ENCODE results near the gene PHF23.

The PHF23 gene

DNA sequence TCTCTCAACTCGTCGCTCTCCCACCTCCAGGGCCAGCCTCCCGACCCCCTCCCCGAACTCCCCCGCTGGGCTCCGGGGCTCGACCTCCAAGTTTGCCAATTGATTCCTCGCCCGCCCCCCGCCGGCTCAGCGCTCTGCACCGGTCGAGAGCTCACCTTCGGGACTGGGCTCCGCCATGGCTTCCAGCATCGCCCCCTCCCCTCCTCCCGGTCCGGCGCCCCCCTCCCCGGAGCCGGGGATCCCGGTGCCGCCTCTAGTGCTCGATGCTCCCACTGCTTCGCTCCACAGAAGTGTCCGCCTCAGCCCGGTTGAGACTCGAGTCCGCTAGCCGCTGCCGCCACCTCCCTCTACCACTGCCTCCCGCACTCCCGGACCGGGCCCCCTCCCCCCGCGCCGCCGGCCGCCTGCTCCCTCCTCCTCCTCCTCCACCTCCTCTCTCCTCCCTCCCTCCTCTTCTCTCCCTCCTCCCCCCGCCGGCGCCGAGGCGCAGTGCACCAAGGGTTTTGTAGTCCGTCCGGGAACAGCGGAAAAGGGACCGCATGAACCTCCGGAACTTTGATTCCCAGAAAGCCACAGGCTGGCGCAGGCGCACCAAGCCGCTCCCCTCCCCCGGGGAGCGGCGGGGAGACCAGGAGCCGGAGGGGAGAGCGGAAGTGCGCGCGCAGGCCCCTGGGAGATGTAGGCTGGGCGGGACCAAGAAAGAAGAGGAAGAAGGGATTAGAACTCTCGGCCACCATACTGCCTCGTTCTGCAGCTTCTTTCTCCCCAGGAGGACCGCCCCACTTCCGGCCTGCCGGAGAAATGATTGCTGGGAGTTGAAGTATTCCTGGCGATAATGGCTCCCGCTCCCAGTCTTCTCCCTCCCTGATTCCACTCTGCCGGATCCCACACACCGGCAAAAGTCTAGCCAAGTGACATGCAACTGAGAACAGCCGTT is at the start of gene PHF23:
TSS of gene PHF23 (minus strand) at position 367 of the 937 bp plus-strand sequence. CDS start at position 189, 178 bp downstream.
- Histone ChIP-seq H3K4me2 (ENCODE audit: insufficient read depth, low read length) (peak within 1 kb of the TSS; percentile 99), H3K27ac (ENCODE audit: low read length) (peak within 1 kb of the TSS; percentile 92), H4K20me1 (ENCODE audit: insufficient read depth, low read length) (peaks cover 25% of the 10 kb centered on the region), H3K4me3 (ENCODE audit: low read depth in 1 of 2, low read length in 2 of 2) (peak within 1 kb of the TSS; percentile 73 to 87), H3K4me1 (ENCODE audit: insufficient read depth, low read length) (peaks cover 67% of the 10 kb centered on the region), H3K79me2 (ENCODE audit: insufficient read depth, low read length) (peaks cover 71% of the 10 kb centered on the region), H2AFZ (ENCODE audit: low read depth, low read length) (peak within 1 kb of the TSS; percentile 56), H3K36me3 (ENCODE audit: insufficient read depth, low read length) (peaks cover 53% of the 10 kb centered on the region), H3K27me3 (ENCODE audit: insufficient read depth, low read length, poor library complexity) (no peaks in the 10 kb centered on the region), H3K9me3 (ENCODE audit: insufficient read depth, low read length, severe bottlenecking) (no peaks in the 10 kb centered on the region), H3K9ac (ENCODE audit: low read depth, low read length) (peak within 1 kb of the TSS; percentile 88)
- no peak for TF ChIP-seq EZH2 (IDR thresholded peaks at IDR 0.05; ENCODE audit: borderline replicate concordance, low read depth, low read length, severe bottlenecking)
- TF ChIP-seq, protein P1, sequence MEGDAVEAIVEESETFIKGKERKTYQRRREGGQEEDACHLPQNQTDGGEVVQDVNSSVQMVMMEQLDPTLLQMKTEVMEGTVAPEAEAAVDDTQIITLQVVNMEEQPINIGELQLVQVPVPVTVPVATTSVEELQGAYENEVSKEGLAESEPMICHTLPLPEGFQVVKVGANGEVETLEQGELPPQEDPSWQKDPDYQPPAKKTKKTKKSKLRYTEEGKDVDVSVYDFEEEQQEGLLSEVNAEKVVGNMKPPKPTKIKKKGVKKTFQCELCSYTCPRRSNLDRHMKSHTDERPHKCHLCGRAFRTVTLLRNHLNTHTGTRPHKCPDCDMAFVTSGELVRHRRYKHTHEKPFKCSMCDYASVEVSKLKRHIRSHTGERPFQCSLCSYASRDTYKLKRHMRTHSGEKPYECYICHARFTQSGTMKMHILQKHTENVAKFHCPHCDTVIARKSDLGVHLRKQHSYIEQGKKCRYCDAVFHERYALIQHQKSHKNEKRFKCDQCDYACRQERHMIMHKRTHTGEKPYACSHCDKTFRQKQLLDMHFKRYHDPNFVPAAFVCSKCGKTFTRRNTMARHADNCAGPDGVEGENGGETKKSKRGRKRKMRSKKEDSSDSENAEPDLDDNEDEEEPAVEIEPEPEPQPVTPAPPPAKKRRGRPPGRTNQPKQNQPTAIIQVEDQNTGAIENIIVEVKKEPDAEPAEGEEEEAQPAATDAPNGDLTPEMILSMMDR (IDR thresholded peaks at IDR 0.05; ENCODE audit: borderline replicate concordance, extremely low read depth, low read length, poor library complexity, severe bottlenecking): no peak
- peak; percentile 73 for ATAC-seq (ENCODE audit: insufficient read depth, low read depth)
- peak; percentile 100 for DNase-seq

DNA sequence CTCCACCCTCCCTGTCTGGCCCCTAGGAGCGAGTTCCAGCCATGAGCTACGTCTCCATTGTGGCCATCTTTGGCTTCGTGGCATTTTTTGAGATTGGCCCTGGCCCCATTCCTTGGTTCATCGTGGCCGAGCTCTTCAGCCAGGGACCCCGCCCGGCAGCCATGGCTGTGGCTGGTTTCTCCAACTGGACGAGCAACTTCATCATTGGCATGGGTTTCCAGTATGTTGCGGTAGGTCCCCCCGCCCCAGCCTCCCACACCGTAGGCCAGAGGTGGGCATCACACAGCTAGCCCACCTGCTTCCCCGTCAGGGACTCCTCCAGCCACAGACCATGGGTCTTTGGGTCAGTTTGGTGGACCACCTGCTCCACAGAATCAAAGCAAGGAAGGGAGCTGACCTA is 46.4 kb upstream of the PHF23 start:
- ATAC-seq (ENCODE audit: insufficient read depth, low read depth) (no peak), DNase-seq (no peak)
- no peaks in the 10 kb centered on the region for H3K9me3 ChIP-seq (ENCODE audit: insufficient read depth, low read length, severe bottlenecking)
- H3K79me2 ChIP-seq (ENCODE audit: insufficient read depth, low read length): no peaks in the 10 kb centered on the region
- H3K9ac ChIP-seq (ENCODE audit: low read depth, low read length): no peak overlapping the region
- H4K20me1 ChIP-seq (ENCODE audit: insufficient read depth, low read length): no peaks in the 10 kb centered on the region
- no peak overlapping the region for H3K27ac ChIP-seq (ENCODE audit: low read length)
- H3K4me3 ChIP-seq (ENCODE audit: low read depth in 1 of 2, low read length in 2 of 2): no peak overlapping the region
- H2AFZ ChIP-seq (ENCODE audit: low read depth, low read length): no peak overlapping the region
- TF ChIP-seq EZH2 (IDR thresholded peaks at IDR 0.05; ENCODE audit: borderline replicate concordance, low read depth, low read length, severe bottlenecking): no peak
- TF ChIP-seq, protein P1 (IDR thresholded peaks at IDR 0.05; ENCODE audit: borderline replicate concordance, extremely low read depth, low read length, poor library complexity, severe bottlenecking): no peak
- H3K4me1 ChIP-seq (ENCODE audit: insufficient read depth, low read length): peaks cover 18% of the 10 kb centered on the region
- H3K27me3 ChIP-seq (ENCODE audit: insufficient read depth, low read length, poor library complexity): peaks cover 14% of the 10 kb centered on the region
- no peaks in the 10 kb centered on the region for H3K36me3 ChIP-seq (ENCODE audit: insufficient read depth, low read length)
- no peak overlapping the region for H3K4me2 ChIP-seq (ENCODE audit: insufficient read depth, low read length)

DNA sequence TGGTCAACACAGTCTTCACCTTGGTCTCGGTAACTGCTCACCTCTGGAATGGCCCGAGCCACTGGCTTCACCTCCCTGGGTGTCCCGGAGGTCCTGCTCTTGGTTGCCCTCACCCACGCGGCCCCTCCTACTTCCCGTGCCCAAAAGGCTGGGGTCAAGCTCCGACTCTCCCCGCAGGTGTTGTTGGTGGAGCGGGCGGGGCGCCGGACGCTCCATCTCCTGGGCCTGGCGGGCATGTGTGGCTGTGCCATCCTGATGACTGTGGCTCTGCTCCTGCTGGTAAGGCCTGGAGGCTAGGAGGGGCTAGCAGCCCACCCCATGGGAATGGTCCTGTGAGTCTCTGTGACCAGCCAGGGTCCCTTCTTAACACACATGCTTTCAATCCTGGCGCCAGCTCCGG is 45.7 kb upstream of the PHF23 start:
- TF ChIP-seq, protein P1 (IDR thresholded peaks at IDR 0.05; ENCODE audit: borderline replicate concordance, extremely low read depth, low read length, poor library complexity, severe bottlenecking): no peak
- no peak for TF ChIP-seq EZH2 (IDR thresholded peaks at IDR 0.05; ENCODE audit: borderline replicate concordance, low read depth, low read length, severe bottlenecking)
- Histone ChIP-seq H3K27me3 (ENCODE audit: insufficient read depth, low read length, poor library complexity) (peaks cover 15% of the 10 kb centered on the region), H4K20me1 (ENCODE audit: insufficient read depth, low read length) (no peaks in the 10 kb centered on the region), H3K9me3 (ENCODE audit: insufficient read depth, low read length, severe bottlenecking) (no peaks in the 10 kb centered on the region), H3K27ac (ENCODE audit: low read length) (no peak overlapping the region), H3K4me2 (ENCODE audit: insufficient read depth, low read length) (no peak overlapping the region), H2AFZ (ENCODE audit: low read depth, low read length) (no peak overlapping the region), H3K4me1 (ENCODE audit: insufficient read depth, low read length) (peaks cover 26% of the 10 kb centered on the region), H3K36me3 (ENCODE audit: insufficient read depth, low read length) (no peaks in the 10 kb centered on the region), H3K4me3 (ENCODE audit: low read depth in 1 of 2, low read length in 2 of 2) (no peak overlapping the region), H3K9ac (ENCODE audit: low read depth, low read length) (no peak overlapping the region), H3K79me2 (ENCODE audit: insufficient read depth, low read length) (no peaks in the 10 kb centered on the region)
- ATAC-seq (ENCODE audit: insufficient read depth, low read depth) (no peak), DNase-seq (no peak)

All from DND-41 (cell line).